Cardiac muscle cell (in vitro differentiated cells and primary cell): ENCODE data around the gene ZBTB49. TPM values are rescaled to one million over a fixed set of nuclear protein-coding genes. Genes with fewer than 3 reads are reported as not detected.
A peak's percentile ranks its signal among the peaks of the same experiment; 100 is the strongest.

Experiments
- DNase-seq, 2 donors: peaks; one replicate each; pipeline versions ENCODE4 v3.0.0 to v3.0.0-alpha.2; 2010 to 2017; ENCODE audit warnings: low read depth in 1 of 2, low spot score in 1 of 2
- H3K27ac ChIP-seq: fragments of 200-600 bp; sonication (generic); 2 replicates; pipeline ENCODE4 v1.5.1; 2016
- H3K27me3 ChIP-seq: fragments of 200-600 bp; sonication (generic); 2 replicates; pipeline ENCODE4 v1.6.0; 2016; ENCODE audit warnings: control low read depth
- H3K36me3 ChIP-seq: fragments of 200-600 bp; sonication (generic); 2 replicates; pipeline ENCODE4 v1.5.1; 2016; ENCODE audit warnings: control low read depth
- H3K4me1 ChIP-seq: fragments of 200-600 bp; sonication (generic); 2 replicates; pipeline ENCODE4 v1.8.1; 2017; ENCODE audit warnings: low read depth, mild to moderate bottlenecking, mixed run types
- H3K4me3 ChIP-seq: fragments of 200-600 bp; sonication (generic); 2 replicates; pipeline ENCODE4 v1.5.1; 2016; ENCODE audit warnings: mild to moderate bottlenecking
- H3K9me3 ChIP-seq: fragments of 200-600 bp; sonication (generic); 2 replicates; pipeline ENCODE4 v1.5.1; 2017; ENCODE audit warnings: low read depth, mild to moderate bottlenecking, control low read depth
- CTCF ChIP-seq: IDR thresholded peaks from 2 replicates; pipeline ENCODE4 v1.5.1; 2012; ENCODE audit warnings: low read depth, mild to moderate bottlenecking, low read length
- polyA plus RNA-seq: library from polyadenylated mRNA; unstranded; fragments of >200 nt; fragmentation: Nextera tagmentation; extraction: Ambion mirVana; gene quantifications from 2 replicates; pipeline ENCODE4 v1.2.1, GENCODE V29; 2016
- total RNA-seq: library from RNA; depleted of rRNA; stranded (reverse); fragments of >200 nt; gene quantifications from 2 replicates; pipeline ENCODE4 v1.2.3, GENCODE V29; 2016

The ZBTB49 gene, protein sequence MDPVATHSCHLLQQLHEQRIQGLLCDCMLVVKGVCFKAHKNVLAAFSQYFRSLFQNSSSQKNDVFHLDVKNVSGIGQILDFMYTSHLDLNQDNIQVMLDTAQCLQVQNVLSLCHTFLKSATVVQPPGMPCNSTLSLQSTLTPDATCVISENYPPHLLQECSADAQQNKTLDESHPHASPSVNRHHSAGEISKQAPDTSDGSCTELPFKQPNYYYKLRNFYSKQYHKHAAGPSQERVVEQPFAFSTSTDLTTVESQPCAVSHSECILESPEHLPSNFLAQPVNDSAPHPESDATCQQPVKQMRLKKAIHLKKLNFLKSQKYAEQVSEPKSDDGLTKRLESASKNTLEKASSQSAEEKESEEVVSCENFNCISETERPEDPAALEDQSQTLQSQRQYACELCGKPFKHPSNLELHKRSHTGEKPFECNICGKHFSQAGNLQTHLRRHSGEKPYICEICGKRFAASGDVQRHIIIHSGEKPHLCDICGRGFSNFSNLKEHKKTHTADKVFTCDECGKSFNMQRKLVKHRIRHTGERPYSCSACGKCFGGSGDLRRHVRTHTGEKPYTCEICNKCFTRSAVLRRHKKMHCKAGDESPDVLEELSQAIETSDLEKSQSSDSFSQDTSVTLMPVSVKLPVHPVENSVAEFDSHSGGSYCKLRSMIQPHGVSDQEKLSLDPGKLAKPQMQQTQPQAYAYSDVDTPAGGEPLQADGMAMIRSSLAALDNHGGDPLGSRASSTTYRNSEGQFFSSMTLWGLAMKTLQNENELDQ
- total RNA-seq (7.7 and 9.2 TPM in 2 replicates), polyA plus RNA-seq (6.0 and 6.4 TPM in 2 replicates)

- Histone ChIP-seq H3K4me3 (peak within 1 kb of the TSS; percentile 85), H3K27me3 (no peaks in the 10 kb centered on the region), H3K9me3 (no peaks in the 10 kb centered on the region), H3K4me1 (peaks cover 19% of the 10 kb centered on the region), H3K27ac (peak within 1 kb of the TSS; percentile 66), H3K36me3 (no peaks in the 10 kb centered on the region)
- peak; percentile 93 to 95 for DNase-seq
- TF ChIP-seq CTCF, result no peak
Observed at GRCh38 chr4:4289941-4290850, at the start of gene ZBTB49, which contains the start of gene LYAR. Gene ZBTB49, plus strand, starts transcription at chr4:4290251. Its CDS starts 9,695 bp downstream, at chr4:4299946. Gene LYAR, minus strand, starts transcription at chr4:4290154. Its CDS starts 6,412 bp downstream, at chr4:4283742.

DNA sequence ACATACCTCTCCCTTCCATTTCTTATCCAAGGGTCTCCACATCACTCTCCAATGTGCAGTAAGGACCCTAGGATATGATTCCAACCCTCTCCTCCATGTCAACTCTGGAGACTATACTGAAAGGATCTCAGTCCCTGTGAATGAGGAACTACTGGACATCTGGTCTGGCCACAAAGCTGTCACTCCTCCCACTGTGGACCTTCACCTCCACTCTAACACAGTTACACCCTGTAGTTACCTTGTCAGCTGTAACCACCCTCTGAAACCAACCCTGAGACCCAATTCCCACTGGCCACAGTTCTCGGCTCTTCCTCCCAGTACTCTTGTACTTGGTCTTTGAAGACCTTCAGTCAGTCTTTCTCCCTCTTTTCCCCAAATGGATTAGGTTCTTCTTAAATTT is 44.9 kb upstream of the ZBTB49 start:
- H3K27ac ChIP-seq, result no peak overlapping the region
- H3K4me3 ChIP-seq, result no peak overlapping the region
- no peak for DNase-seq
- no peaks in the 10 kb centered on the region for H3K9me3 ChIP-seq
- peaks cover 26% of the 10 kb centered on the region for H3K36me3 ChIP-seq
- H3K4me1 ChIP-seq, result peaks cover 14% of the 10 kb centered on the region
- TF ChIP-seq CTCF, result no peak
- no peaks in the 10 kb centered on the region for H3K27me3 ChIP-seq

GRCh38 chr4:4247696-4248028 is 42.4 kb upstream of the ZBTB49 start:
- Histone ChIP-seq H3K36me3 (peaks cover 15% of the 10 kb centered on the region), H3K27me3 (peaks cover 10% of the 10 kb centered on the region), H3K4me1 (peaks cover 14% of the 10 kb centered on the region), H3K4me3 (peak overlapping the region; percentile 89), H3K27ac (peak overlapping the region; percentile 95), H3K9me3 (no peaks in the 10 kb centered on the region)
- no peak for DNase-seq
- TF ChIP-seq CTCF, result no peak

GRCh38 chr4:4248029-4248884 is 41.8 kb upstream of the ZBTB49 start, which contains the start of gene TMEM128:
Gene TMEM128, minus strand, starts transcription at chr4:4248223. Its CDS starts 21 bp downstream, at chr4:4248202.
- no peaks in the 10 kb centered on the region for H3K9me3 ChIP-seq
- peak within 1 kb of the TSS; percentile 95 for H3K27ac ChIP-seq
- peaks cover 10% of the 10 kb centered on the region for H3K27me3 ChIP-seq
- H3K36me3 ChIP-seq, result peaks cover 15% of the 10 kb centered on the region
- peak; percentile 31 for TF ChIP-seq CTCF
- DNase-seq, result peak; percentile 95
- H3K4me1 ChIP-seq, result peaks cover 14% of the 10 kb centered on the region
- H3K4me3 ChIP-seq, result peak within 1 kb of the TSS; percentile 89
